HL-60 (cell line): ENCODE data around the gene SLC25A4.

ENCODE experiments used
- GABPA ChIP-seq: IDR thresholded peaks from 2 replicates; pipeline ENCODE4 v1.6.1; 2012; ENCODE audit warnings: low read depth
- POLR2AphosphoS5 ChIP-seq: IDR thresholded peaks from 2 replicates; pipeline ENCODE4 v1.6.1; 2012; ENCODE audit warnings: low read depth
- SPI1 ChIP-seq: IDR thresholded peaks from 2 replicates; pipeline ENCODE4 v1.6.1; 2012; ENCODE audit warnings: low read depth, mild to moderate bottlenecking, borderline replicate concordance
- TF ChIP-seq, protein P1 (sequence below): IDR thresholded peaks from one replicate; pipeline ENCODE4 v1.5.1; 2011; ENCODE audit warnings: low read length, control low read depth, inconsistent platforms; ENCODE audit not compliant: insufficient read depth
- TF ChIP-seq, protein P2 (sequence below): IDR thresholded peaks from 2 replicates; pipeline ENCODE4 v1.6.1; 2012; ENCODE audit warnings: low read depth; ENCODE audit not compliant: insufficient replicate concordance

DNA sequence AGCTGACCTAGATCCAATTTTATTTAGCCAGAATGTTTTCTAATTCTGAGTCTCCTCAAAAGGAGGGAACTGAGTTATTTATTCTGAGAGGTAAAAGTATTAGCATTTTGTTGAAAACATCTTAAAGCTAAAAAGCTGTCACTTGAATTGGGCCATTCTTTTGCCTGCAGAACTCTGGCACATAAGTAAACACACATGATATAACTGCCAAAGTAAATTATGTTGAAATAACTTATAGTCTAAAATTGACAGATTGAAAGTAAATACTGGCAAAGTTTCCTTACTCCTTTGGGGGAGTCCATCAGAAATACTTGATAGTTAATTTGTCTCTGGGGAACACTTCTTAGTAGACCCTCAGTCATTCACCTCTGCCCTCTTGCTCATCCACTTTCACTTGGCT lies 38.3 kb upstream of the SLC25A4 start:
- TF ChIP-seq, protein P1, sequence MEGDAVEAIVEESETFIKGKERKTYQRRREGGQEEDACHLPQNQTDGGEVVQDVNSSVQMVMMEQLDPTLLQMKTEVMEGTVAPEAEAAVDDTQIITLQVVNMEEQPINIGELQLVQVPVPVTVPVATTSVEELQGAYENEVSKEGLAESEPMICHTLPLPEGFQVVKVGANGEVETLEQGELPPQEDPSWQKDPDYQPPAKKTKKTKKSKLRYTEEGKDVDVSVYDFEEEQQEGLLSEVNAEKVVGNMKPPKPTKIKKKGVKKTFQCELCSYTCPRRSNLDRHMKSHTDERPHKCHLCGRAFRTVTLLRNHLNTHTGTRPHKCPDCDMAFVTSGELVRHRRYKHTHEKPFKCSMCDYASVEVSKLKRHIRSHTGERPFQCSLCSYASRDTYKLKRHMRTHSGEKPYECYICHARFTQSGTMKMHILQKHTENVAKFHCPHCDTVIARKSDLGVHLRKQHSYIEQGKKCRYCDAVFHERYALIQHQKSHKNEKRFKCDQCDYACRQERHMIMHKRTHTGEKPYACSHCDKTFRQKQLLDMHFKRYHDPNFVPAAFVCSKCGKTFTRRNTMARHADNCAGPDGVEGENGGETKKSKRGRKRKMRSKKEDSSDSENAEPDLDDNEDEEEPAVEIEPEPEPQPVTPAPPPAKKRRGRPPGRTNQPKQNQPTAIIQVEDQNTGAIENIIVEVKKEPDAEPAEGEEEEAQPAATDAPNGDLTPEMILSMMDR: no peak
- TF ChIP-seq GABPA: no peak
- no peak for TF ChIP-seq POLR2AphosphoS5
- TF ChIP-seq, protein P2, sequence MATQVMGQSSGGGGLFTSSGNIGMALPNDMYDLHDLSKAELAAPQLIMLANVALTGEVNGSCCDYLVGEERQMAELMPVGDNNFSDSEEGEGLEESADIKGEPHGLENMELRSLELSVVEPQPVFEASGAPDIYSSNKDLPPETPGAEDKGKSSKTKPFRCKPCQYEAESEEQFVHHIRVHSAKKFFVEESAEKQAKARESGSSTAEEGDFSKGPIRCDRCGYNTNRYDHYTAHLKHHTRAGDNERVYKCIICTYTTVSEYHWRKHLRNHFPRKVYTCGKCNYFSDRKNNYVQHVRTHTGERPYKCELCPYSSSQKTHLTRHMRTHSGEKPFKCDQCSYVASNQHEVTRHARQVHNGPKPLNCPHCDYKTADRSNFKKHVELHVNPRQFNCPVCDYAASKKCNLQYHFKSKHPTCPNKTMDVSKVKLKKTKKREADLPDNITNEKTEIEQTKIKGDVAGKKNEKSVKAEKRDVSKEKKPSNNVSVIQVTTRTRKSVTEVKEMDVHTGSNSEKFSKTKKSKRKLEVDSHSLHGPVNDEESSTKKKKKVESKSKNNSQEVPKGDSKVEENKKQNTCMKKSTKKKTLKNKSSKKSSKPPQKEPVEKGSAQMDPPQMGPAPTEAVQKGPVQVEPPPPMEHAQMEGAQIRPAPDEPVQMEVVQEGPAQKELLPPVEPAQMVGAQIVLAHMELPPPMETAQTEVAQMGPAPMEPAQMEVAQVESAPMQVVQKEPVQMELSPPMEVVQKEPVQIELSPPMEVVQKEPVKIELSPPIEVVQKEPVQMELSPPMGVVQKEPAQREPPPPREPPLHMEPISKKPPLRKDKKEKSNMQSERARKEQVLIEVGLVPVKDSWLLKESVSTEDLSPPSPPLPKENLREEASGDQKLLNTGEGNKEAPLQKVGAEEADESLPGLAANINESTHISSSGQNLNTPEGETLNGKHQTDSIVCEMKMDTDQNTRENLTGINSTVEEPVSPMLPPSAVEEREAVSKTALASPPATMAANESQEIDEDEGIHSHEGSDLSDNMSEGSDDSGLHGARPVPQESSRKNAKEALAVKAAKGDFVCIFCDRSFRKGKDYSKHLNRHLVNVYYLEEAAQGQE: no peak
- TF ChIP-seq SPI1: no peak
